Activated CD4-positive, alpha-beta T cell treated with anti-CD3 and anti-CD28 coated beads for 36 hours (primary cell): ENCODE measurements around the gene KRT6A. TPM values are rescaled to one million over a fixed set of nuclear protein-coding genes. Genes with fewer than 3 reads are reported as not detected.
"Not testable (repeated sequence)": the region's sequence is repeated elsewhere in the genome, so short reads cannot be mapped to it uniquely, and the experiment has no call there.

Source experiments
- ATAC-seq: fragments of 200-7000 bp; cut with Tn5 transposase; one replicate; pipeline ENCODE4 v1.10.0; 2021; ENCODE audit warnings: mild to moderate bottlenecking, moderate library complexity
- CTCF ChIA-PET: fragments of 350-600 bp; sonication (Branson Sonifier 250); formaldehyde crosslinking; loops from one replicate; lab custom pipeline; 2021; ENCODE audit warnings: antibody characterized with exemption; lab: Charles Lee
- POLR2A ChIA-PET: fragments of 350-600 bp; sonication (Branson Sonifier 250); formaldehyde crosslinking; loops from one replicate; lab custom pipeline; 2021; ENCODE audit warnings: antibody characterized with exemption, inconsistent platforms; lab: Charles Lee
- DNase-seq: peaks from one replicate; pipeline ENCODE4 v3.0.0-alpha.2; 2020
- H3K27ac Mint-ChIP-seq: one replicate; pipeline ENCODE4 v1.8.0; 2021; ENCODE audit warnings: mixed read lengths
- H3K27me3 Mint-ChIP-seq: one replicate; pipeline ENCODE4 v1.8.0; 2021; ENCODE audit warnings: mixed read lengths
- H3K36me3 Mint-ChIP-seq: one replicate; pipeline ENCODE4 v1.8.0; 2021; ENCODE audit warnings: low read depth, mixed read lengths
- H3K4me1 Mint-ChIP-seq: one replicate; pipeline ENCODE4 v1.8.0; 2021; ENCODE audit warnings: mixed read lengths
- H3K4me3 Mint-ChIP-seq: one replicate; pipeline ENCODE4 v1.8.0; 2021; ENCODE audit warnings: mild to moderate bottlenecking, moderate library complexity, mixed read lengths
- H3K9me3 Mint-ChIP-seq: one replicate; pipeline ENCODE4 v1.8.0; 2021; ENCODE audit warnings: low read depth, mixed read lengths
- intact Hi-C, 2 experiments: fragments of 100-400 bp; cut with DNase I in 1 of 2; cut with micrococcal nuclease in 1 of 2; formaldehyde crosslinking; loops; one replicate each; pipeline versions ENCODE4 v1.14.2 to v1.15.1; 2022 to 2024; cut with DNase I, micrococcal nuclease
- total RNA-seq, 2 experiments: library from RNA; stranded (reverse); gene quantifications; one replicate each; pipeline ENCODE4 v1.2.3, GENCODE V29; 2021

Gene KRT6A
- total RNA-seq, 2 experiments from 2014 or later = not detected

DNA sequence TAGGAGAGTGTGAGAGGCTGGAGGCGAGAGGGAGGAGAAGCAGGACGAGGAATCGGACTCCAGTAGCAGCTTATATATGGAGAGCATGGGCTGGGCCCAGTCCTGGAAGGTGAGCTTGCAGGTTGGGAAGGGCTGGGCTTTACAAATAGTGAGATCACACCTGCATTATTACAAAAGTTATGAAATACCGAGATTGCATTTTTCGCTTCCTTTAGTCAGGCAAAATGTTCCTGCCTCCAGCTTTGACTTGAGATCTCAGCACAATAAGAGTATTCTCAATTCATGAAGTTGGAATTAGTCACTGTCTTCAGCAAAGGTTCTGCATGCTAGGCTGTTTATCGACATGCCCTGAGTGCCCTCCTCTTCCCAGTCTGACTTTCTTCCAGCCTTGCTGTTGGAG is 41.0 kb downstream of the KRT6A start, which contains the start of gene KRT6B:
KRT6B (minus strand) TSS at position 46 of the 400 bp plus-strand sequence. CDS start 68 bp downstream, outside the sequence.
- ATAC-seq = no peak
- POLR2A ChIA-PET = no interaction called here
- peaks cover 4% of the 10 kb centered on the region for H3K4me1 Mint-ChIP-seq

DNA sequence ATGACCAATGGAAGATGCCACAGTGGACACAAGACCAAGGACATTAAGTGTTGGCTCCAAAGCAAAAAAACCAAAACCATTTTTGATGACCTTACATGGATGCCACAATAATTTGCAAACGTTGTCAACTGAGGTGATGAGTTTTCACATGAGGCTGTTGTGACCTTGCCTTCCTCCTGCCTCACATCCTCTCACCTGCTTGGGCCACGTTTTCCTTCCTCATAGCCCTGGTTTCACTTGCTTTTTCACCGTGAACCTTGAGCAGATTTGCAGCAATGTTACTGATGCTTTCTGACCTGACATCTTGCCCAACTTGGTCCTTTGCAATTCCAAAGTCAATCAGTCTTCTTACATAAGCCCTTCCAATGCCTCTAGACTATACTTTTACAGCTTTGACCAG is 44.8 kb downstream of the KRT6A start:
- ATAC-seq (no peak), DNase-seq (no peak)
- no peaks in the 10 kb centered on the region for H3K36me3 Mint-ChIP-seq
- H3K9me3 Mint-ChIP-seq = no peaks in the 10 kb centered on the region
- no peak overlapping the region for H3K4me3 Mint-ChIP-seq
- H3K27me3 Mint-ChIP-seq = peaks cover 9% of the 10 kb centered on the region
- ChIA-PET CTCF (no interaction called here), POLR2A (no interaction called here)
- intact Hi-C loops = no loop called here
- H3K27ac Mint-ChIP-seq = no peak overlapping the region
- no peaks in the 10 kb centered on the region for H3K4me1 Mint-ChIP-seq

More for the DNA sequence above, 41.0 kb downstream of the KRT6A start, which contains the start of gene KRT6B:
- CTCF ChIA-PET = no interaction called here
- Mint-ChIP-seq H3K27me3 (no peaks in the 10 kb centered on the region), H3K36me3 (no peaks in the 10 kb centered on the region), H3K4me3 (no peak within 1 kb of the TSS), H3K9me3 (no peaks in the 10 kb centered on the region), H3K27ac (no peak within 1 kb of the TSS)
- intact Hi-C loops = no loop called here
- DNase-seq = no peak

DNA sequence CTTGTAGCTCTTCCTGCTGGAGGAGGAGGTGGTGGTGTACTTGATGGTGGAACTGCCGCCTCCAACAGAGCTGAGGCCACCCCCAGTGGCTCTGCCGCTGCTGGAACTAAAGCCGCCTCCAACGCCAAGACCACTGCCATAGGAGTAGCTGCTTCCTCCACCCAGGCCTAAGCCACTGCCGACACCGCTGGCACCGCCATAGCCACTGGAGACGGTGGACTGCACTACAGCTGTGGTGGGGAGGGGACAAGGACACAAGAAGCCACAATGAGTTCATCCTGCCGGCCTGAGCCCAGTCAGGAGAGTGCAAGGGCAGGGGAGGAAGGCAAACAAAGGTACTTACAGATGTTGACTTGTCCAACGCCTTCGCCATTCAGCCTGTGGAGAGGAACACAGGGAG is 45.9 kb downstream of the KRT6A start:
- DNase-seq, CTCF ChIA-PET, H3K27ac Mint-ChIP-seq, H3K4me3 Mint-ChIP-seq, H3K9me3 Mint-ChIP-seq, POLR2A ChIA-PET, ATAC-seq, H3K36me3 Mint-ChIP-seq, intact Hi-C loops, H3K4me1 Mint-ChIP-seq: not testable (repeated sequence)
- peaks cover 15% of the 10 kb centered on the region for H3K27me3 Mint-ChIP-seq

DNA sequence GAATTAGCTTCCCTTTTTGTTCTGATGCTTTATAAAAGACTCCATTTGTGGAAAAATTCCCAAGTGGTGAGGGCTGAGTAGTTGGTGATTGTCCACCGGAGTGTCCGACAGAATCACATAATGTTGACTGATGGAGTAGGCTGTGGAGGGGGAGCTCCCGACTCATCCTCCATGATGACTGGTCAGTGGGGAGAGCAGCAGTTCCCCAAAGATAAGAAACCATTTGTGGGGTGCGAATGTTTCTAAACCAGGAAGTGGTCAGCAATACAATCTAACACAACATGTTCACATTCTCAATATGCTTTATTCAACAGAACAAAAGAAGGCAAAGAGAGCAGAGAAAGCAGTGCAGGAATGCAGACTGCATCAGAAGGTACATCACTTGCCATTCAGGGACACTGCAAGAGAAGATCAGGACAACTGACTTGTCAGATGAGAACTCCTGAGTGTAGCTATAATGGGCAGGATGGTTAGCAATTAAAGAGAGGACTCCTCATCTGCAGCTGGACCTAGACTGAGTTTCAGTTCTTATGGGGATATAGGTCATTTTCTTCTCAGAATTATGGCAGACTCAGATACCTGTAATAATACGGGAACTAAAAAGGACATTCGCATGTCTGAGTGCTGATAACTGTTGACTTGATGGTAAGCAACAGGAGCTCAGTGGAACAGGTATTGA is 46.6 kb downstream of the KRT6A start:
- H3K4me1 Mint-ChIP-seq = no peaks in the 10 kb centered on the region
- H3K9me3 Mint-ChIP-seq = no peaks in the 10 kb centered on the region
- POLR2A ChIA-PET = no interaction called here
- no peaks in the 10 kb centered on the region for H3K36me3 Mint-ChIP-seq
- intact Hi-C loops = loop anchor here in 1 of 2 experiments (1.0 kb wide), 1 partner anchor 10 kb away; no protein-coding TSS in a partner anchor
- DNase-seq = no peak
- CTCF ChIA-PET = no interaction called here
- H3K4me3 Mint-ChIP-seq = no peak overlapping the region
- H3K27me3 Mint-ChIP-seq = peaks cover 16% of the 10 kb centered on the region
- no peak overlapping the region for H3K27ac Mint-ChIP-seq
- no peak for ATAC-seq

DNA sequence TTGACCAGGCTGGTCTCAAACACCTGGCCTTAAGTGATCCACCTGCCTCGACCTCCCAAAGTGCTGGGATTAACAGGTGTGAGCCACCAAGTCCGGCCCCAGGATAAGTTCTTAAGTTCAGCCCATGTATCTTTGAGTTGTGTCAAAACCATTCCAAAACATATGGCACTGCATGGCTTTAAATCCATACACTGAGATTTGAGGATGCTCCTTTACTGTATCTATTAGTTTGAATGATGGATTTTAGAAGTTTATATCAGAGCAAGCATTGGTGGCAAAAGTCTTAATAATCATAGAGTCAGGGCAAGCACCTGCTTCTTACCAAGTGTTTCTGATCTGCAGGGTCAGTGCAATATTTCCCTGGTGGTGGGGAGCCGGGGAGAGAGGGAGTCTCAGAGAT is 47.2 kb downstream of the KRT6A start:
- Mint-ChIP-seq H3K36me3 (no peaks in the 10 kb centered on the region), H3K27ac (no peak overlapping the region), H3K4me1 (no peaks in the 10 kb centered on the region), H3K27me3 (peaks cover 20% of the 10 kb centered on the region), H3K4me3 (no peak overlapping the region), H3K9me3 (no peaks in the 10 kb centered on the region)
- ChIA-PET CTCF (no interaction called here), POLR2A (no interaction called here)
- ATAC-seq (no peak), DNase-seq (no peak)
- intact Hi-C loops = loop anchor here in 1 of 2 experiments (1.0 kb wide), 1 partner anchor 10 kb away; no protein-coding TSS in a partner anchor

DNA sequence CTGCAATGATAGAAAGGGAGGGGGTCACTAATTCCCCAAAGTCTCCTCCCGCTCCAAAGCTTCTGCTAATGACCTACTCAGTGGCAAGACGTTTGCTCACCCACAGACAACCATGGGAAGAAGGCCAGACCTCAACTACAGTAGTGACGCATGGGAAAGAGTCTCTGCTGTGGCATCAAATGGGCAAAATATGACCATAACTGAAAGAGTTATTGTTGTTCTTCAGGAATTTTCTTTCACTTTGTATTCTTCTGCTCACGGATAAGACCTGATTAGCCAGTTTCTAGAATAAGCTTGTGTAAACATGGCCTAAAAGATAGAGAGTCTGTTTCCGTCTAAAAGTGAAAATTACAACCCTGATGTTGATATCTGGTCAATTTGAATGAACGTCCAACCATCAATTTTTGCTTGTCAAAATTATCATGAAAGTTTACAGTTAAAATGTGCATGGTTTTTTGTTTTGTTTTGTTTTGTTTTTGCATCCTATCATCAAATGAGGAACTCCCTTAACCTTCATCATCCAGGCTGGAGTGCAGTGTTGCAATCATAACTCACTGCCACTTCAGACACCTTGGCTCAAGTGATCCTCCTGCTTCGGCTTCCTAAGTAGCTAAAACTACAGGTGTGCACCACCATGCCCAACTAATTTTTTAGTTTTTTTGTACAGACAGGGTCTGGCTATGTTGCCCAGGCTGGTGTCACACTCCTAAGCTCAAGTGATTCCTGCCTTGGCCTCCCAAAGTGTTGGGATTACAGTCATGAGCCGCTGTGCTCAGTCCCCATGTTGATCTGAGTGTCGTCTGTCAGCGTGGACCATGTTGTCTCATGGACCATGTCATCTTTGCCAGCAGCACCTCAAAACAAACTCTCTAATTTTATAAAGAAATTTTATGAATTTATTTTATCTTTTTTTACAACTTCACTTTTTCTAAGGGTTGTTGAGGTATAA is 48.1 kb downstream of the KRT6A start:
- no peak for DNase-seq
- Mint-ChIP-seq H3K4me3 (no peak overlapping the region), H3K9me3 (no peaks in the 10 kb centered on the region), H3K27ac (no peak overlapping the region), H3K4me1 (no peaks in the 10 kb centered on the region), H3K27me3 (peaks cover 21% of the 10 kb centered on the region), H3K36me3 (no peaks in the 10 kb centered on the region)
- ChIA-PET POLR2A (no interaction called here), CTCF (no interaction called here)
- ATAC-seq = no peak
- intact Hi-C loops = no loop called here

DNA sequence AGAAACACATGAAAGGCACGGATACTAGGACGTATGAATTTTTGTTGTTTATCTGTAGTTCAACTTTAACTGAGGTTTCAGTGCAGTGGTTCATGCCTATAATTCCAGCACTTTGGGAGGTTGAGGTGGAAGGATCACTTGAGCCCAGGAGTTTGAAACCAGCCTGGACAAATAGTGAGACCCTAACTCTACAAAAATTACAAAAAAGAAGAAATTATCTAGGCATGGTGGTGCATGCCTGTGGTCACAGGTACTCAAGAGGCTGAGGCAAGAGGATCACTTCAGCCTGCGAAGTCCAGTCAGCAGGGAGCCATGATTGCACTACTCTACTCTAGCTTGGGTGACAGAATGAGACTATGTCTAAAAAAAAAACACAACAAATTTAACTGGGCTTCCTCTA is 49.1 kb downstream of the KRT6A start:
- no peaks in the 10 kb centered on the region for H3K4me1 Mint-ChIP-seq
- no peaks in the 10 kb centered on the region for H3K9me3 Mint-ChIP-seq
- POLR2A ChIA-PET = no interaction called here

DNA sequence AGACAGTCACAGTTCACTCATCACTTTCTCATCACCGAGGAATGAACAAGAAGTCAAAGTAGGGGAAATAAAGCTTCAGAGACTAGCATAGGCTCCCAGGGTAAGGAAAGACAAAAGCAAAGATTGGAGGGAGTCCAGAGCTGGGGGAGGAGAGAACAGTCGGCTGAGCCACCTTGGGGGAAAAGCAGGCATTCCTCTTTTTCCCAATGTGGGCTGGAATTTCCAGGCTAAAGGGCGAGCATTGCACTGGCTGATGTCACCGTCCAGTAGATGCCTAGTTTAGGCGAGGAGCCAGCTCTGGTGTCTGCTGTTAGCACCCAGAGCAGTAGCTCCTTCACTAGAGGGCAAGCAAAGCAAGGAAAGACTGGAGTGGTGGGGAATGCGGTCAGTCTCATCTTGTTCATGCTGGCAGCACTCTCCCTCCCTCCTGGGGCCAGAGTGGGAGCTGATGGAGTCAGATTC is 50.4 kb downstream of the KRT6A start:
- intact Hi-C loops = no loop called here
- no peak overlapping the region for H3K4me3 Mint-ChIP-seq
- CTCF ChIA-PET = no interaction called here
- no peaks in the 10 kb centered on the region for H3K4me1 Mint-ChIP-seq
- no peak overlapping the region for H3K27ac Mint-ChIP-seq
- no peaks in the 10 kb centered on the region for H3K36me3 Mint-ChIP-seq
- ATAC-seq = no peak
- peaks cover 23% of the 10 kb centered on the region for H3K27me3 Mint-ChIP-seq
- H3K9me3 Mint-ChIP-seq = no peaks in the 10 kb centered on the region
- no peak for DNase-seq
- POLR2A ChIA-PET = no interaction called here

More for the DNA sequence above, 49.1 kb downstream of the KRT6A start:
- Mint-ChIP-seq H3K4me3 (no peak overlapping the region), H3K36me3 (no peaks in the 10 kb centered on the region), H3K27me3 (peaks cover 23% of the 10 kb centered on the region), H3K27ac (no peak overlapping the region)
- DNase-seq = no peak
- intact Hi-C loops = no loop called here
- ATAC-seq = no peak
- CTCF ChIA-PET = no interaction called here

DNA sequence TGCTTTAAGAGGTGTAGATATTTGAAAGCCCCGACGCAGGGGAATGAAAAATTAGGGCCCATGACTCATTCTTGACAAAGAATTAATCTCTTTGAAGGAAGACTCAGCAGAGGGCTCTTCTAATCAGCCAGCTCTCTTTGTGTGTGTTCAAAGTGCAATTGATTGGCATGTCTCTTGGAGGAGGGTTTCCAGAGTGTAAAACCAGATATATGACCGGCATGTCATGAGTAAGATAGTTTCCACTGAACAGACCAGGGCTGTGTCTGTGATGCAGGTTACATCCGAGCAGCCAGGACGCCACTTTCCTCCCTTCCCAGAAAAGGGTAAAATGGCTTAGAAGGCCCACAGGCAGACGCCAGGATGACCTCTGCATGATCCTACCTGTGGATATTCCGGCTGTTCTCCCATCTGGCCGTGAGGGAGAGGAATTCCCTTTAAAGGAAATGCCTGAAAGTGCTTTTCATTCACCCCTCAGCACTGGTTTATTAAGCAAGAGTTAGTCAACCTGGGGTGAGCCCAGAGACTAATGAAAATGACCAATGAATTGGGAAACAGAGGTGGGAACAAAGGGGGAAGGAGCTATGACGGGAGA is 51.6 kb downstream of the KRT6A start:
- ATAC-seq (no peak), DNase-seq (no peak)
- Mint-ChIP-seq H3K36me3 (no peaks in the 10 kb centered on the region), H3K27ac (no peak overlapping the region), H3K4me1 (no peaks in the 10 kb centered on the region), H3K27me3 (peaks cover 24% of the 10 kb centered on the region), H3K9me3 (no peaks in the 10 kb centered on the region), H3K4me3 (no peak overlapping the region)
- intact Hi-C loops = no loop called here
- ChIA-PET POLR2A (no interaction called here), CTCF (no interaction called here)

DNA sequence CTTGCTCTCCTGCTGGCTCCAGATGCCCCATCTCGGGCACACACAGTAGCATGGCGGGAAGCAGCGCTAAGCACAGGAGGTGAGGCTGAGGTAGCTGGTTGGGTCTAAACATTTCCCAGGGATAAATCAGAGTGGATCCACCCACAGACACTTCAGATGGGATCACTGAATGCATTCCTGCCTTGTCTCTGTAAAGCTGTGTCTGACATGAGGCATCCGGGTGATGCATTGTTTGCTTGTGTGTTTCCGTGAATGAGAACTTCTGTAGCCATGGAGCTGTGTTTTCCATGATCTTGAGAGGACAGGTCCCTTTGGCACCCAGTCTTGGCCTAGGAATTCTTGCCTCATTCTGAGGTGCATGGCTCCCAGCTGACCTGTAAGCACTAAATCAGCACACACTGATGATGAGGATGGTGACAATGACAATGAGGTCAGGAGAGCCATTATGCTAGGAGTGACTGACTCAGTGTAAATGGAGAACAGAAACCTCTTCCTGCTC is 52.2 kb downstream of the KRT6A start:
- Mint-ChIP-seq H3K4me3 (no peak overlapping the region), H3K4me1 (no peaks in the 10 kb centered on the region), H3K9me3 (no peaks in the 10 kb centered on the region), H3K36me3 (no peaks in the 10 kb centered on the region), H3K27ac (no peak overlapping the region), H3K27me3 (peaks cover 22% of the 10 kb centered on the region)
- DNase-seq (no peak), ATAC-seq (no peak)
- CTCF ChIA-PET = no interaction called here
- intact Hi-C loops = no loop called here
- POLR2A ChIA-PET = no interaction called here

DNA sequence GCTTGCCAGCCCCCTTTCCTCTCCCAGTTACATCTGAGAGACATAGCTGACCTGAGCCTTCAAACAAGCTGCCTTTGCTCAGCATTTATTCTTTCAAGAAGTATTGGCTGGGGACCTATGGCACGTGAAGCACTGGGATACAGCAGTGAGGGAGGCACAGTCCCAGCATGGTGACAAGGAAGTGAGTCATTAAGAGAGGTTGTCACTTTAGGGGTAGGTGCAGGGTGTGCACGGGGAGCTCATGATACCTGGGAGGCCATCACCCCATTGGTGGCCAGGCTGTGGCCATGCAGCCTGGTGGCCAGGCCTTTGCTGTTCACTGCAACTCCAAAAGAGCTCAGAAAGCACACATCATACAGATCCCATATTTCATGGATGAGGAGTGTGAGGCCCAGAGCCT is 53.2 kb downstream of the KRT6A start:
- no peaks in the 10 kb centered on the region for H3K4me1 Mint-ChIP-seq
- H3K4me3 Mint-ChIP-seq = no peak overlapping the region
- ATAC-seq = no peak
- no peaks in the 10 kb centered on the region for H3K9me3 Mint-ChIP-seq
- H3K27ac Mint-ChIP-seq = no peak overlapping the region
- DNase-seq = no peak
- no peaks in the 10 kb centered on the region for H3K36me3 Mint-ChIP-seq
- ChIA-PET CTCF (no interaction called here), POLR2A (interaction anchor here (0.5 kb wide), 1 partner anchor 27 kb away, joined by 3 read pairs; no protein-coding TSS in a partner anchor)
- peaks cover 22% of the 10 kb centered on the region for H3K27me3 Mint-ChIP-seq
- intact Hi-C loops = no loop called here
